Measurements from ENCODE around the gene ANGPT4.

GRCh38 chr20:955111-955510 is 39.0 kb upstream of the ANGPT4 start:
- no peak for TF ChIP-seq EZH2 (IDR thresholded peaks at IDR 0.05; ENCODE audit: borderline replicate concordance, low read depth, low read length, severe bottlenecking)
- TF ChIP-seq, protein P1, sequence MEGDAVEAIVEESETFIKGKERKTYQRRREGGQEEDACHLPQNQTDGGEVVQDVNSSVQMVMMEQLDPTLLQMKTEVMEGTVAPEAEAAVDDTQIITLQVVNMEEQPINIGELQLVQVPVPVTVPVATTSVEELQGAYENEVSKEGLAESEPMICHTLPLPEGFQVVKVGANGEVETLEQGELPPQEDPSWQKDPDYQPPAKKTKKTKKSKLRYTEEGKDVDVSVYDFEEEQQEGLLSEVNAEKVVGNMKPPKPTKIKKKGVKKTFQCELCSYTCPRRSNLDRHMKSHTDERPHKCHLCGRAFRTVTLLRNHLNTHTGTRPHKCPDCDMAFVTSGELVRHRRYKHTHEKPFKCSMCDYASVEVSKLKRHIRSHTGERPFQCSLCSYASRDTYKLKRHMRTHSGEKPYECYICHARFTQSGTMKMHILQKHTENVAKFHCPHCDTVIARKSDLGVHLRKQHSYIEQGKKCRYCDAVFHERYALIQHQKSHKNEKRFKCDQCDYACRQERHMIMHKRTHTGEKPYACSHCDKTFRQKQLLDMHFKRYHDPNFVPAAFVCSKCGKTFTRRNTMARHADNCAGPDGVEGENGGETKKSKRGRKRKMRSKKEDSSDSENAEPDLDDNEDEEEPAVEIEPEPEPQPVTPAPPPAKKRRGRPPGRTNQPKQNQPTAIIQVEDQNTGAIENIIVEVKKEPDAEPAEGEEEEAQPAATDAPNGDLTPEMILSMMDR (IDR thresholded peaks at IDR 0.05; ENCODE audit: borderline replicate concordance, extremely low read depth, low read length, poor library complexity, severe bottlenecking), result no peak
